HepG2 (cell line): ENCODE data around the gene LRP1-AS. TPM values are rescaled to one million over a fixed set of nuclear protein-coding genes. Genes with fewer than 3 reads are reported as not detected.

Source experiments
- CEBPG ChIP-seq: IDR thresholded peaks from 2 replicates; pipeline ENCODE4 v1.6.1; 2016
- CENPT ChIP-seq: sonication (generic); formaldehyde crosslinking; IDR thresholded peaks from 2 replicates; pipeline ENCODE4 v1.8.0; 2022; ENCODE audit warnings: low read depth, mild to moderate bottlenecking, moderate library complexity, missing genetic modification reagents
- HDAC6 ChIP-seq: fragments of 200-600 bp; sonication (generic); IDR thresholded peaks from 2 replicates; pipeline ENCODE4 v1.7.0; 2017; ENCODE audit warnings: mild to moderate bottlenecking, antibody characterized with exemption, low read length, low read depth
- HOXA3 ChIP-seq: sonication (generic); formaldehyde crosslinking; IDR thresholded peaks from 2 replicates; pipeline ENCODE4 v1.5.0; 2020; ENCODE audit warnings: missing genetic modification reagents
- NR2F1 ChIP-seq, 2 experiments: fragments of 450-650 bp in 1 of 2; formaldehyde crosslinking in 1 of 2; IDR thresholded peaks; 2 replicates each; pipeline versions ENCODE4 v1.5.0 to v1.6.1; 2016 to 2020; ENCODE audit warnings: mild to moderate bottlenecking in 1 of 2, missing compliant biosample characterization in 1 of 2, missing genetic modification reagents in 1 of 2, moderate library complexity in 1 of 2
- ONECUT2 ChIP-seq: sonication (generic); formaldehyde crosslinking; IDR thresholded peaks from 2 replicates; pipeline ENCODE4 v1.4.0; 2020; ENCODE audit warnings: missing genetic modification reagents
- PRPF4 ChIP-seq: fragments of 200-400 bp; formaldehyde crosslinking; IDR thresholded peaks from 2 replicates; pipeline ENCODE4 v1.6.1; 2016; ENCODE audit warnings: low read length, low read depth; ENCODE audit not compliant: poor library complexity, severe bottlenecking
- RAD51 ChIP-seq: fragments of 450-650 bp; IDR thresholded peaks from 2 replicates; pipeline ENCODE4 v1.6.1; 2016; ENCODE audit warnings: borderline replicate concordance
- SMARCE1 ChIP-seq: fragments of 450-650 bp; IDR thresholded peaks from 2 replicates; pipeline ENCODE4 v1.6.1; 2017; ENCODE audit warnings: borderline replicate concordance
- SP140L ChIP-seq: sonication (generic); formaldehyde crosslinking; IDR thresholded peaks from 2 replicates; pipeline ENCODE4 v1.4.0; 2020; ENCODE audit warnings: missing genetic modification reagents, borderline replicate concordance
- SP2 ChIP-seq: sonication (generic); formaldehyde crosslinking; IDR thresholded peaks from 2 replicates; pipeline ENCODE4 v1.5.1; 2020; ENCODE audit warnings: mild to moderate bottlenecking, missing genetic modification reagents
- TAF15 ChIP-seq: fragments of 200-400 bp; formaldehyde crosslinking; IDR thresholded peaks from one replicate; pipeline ENCODE4 v1.6.1; 2018; ENCODE audit warnings: mild to moderate bottlenecking, low read depth, low read length; ENCODE audit not compliant: poor library complexity, severe bottlenecking
- THAP11 ChIP-seq: IDR thresholded peaks from 2 replicates; pipeline ENCODE4 v1.6.1; 2016; ENCODE audit warnings: missing biosample characterization, missing genetic modification reagents
- ZFP37 ChIP-seq: sonication (generic); formaldehyde crosslinking; IDR thresholded peaks from 2 replicates; pipeline ENCODE4 v1.4.0; 2020; ENCODE audit warnings: missing genetic modification reagents, borderline replicate concordance
- ZNF121 ChIP-seq: sonication (generic); formaldehyde crosslinking; IDR thresholded peaks from 2 replicates; pipeline ENCODE4 v1.5.0; 2020; ENCODE audit warnings: mild to moderate bottlenecking, missing genetic modification reagents
- ZNF205 ChIP-seq: IDR thresholded peaks from 2 replicates; pipeline ENCODE4 v1.6.1; 2018; ENCODE audit warnings: missing biosample characterization, missing genetic modification reagents
- ZNF235 ChIP-seq: sonication (generic); formaldehyde crosslinking; IDR thresholded peaks from 2 replicates; pipeline ENCODE4 v1.8.1; 2023; ENCODE audit warnings: mild to moderate bottlenecking, missing genetic modification reagents, borderline replicate concordance
- ZNF292 ChIP-seq: sonication (generic); formaldehyde crosslinking; IDR thresholded peaks from 2 replicates; pipeline ENCODE4 v1.8.1; 2022; ENCODE audit warnings: mild to moderate bottlenecking, low read depth, missing genetic modification reagents, borderline replicate concordance
- polyA plus RNA-seq, 8 experiments: library from polyadenylated mRNA; depleted of rRNA in 3 of 8; stranded (reverse) in 7 of 8; unstranded in 1 of 8; fragments of >200 nt; fragmentation: Illumina TruSeq in 4 of 8; extraction: Trizol in 4 of 8; gene quantifications; 2 replicates each; pipeline versions ENCODE4 v1.2.1 to v1.2.3, GENCODE V29; 2011 to 2016; ENCODE audit warnings: low read depth in 4 of 8, missing spikeins in 1 of 8, mixed read lengths in 1 of 8; ENCODE audit not compliant: insufficient read depth in 1 of 8
- total RNA-seq, 5 experiments: library from RNA; depleted of rRNA; stranded (reverse); fragments of >200 nt; fragmentation: Illumina TruSeq; extraction: Trizol; gene quantifications; 2 replicates each; pipeline ENCODE4 v1.2.3, GENCODE V29; 2016; ENCODE audit warnings: low read depth in 1 of 5
- TF ChIP-seq, protein P1 (sequence below): sonication (generic); formaldehyde crosslinking; IDR thresholded peaks from 2 replicates; pipeline ENCODE4 v1.5.1; 2020; ENCODE audit warnings: mild to moderate bottlenecking, missing genetic modification reagents
- TF ChIP-seq, protein P2 (sequence below): sonication (generic); formaldehyde crosslinking; IDR thresholded peaks from 2 replicates; pipeline ENCODE4 v1.5.0; 2020; ENCODE audit warnings: missing genetic modification reagents, mild to moderate bottlenecking, borderline replicate concordance
- TF ChIP-seq, protein P3 (sequence below): sonication (generic); formaldehyde crosslinking; conservative IDR thresholded peaks from 2 replicates; pipeline ENCODE4 v1.4.0; 2020; ENCODE audit warnings: missing genetic modification reagents
- TF ChIP-seq, protein P4 (sequence below): sonication (generic); formaldehyde crosslinking; IDR thresholded peaks from 2 replicates; pipeline ENCODE4 v1.4.0; 2020; ENCODE audit warnings: mild to moderate bottlenecking, missing genetic modification reagents

Gene LRP1-AS
- total and polyA plus RNA-seq, 2 of the 13 experiments (the other 11 are each of a cell fraction or from before 2014, with no cell fraction given), result 0.20 TPM; not detected in 1

DNA sequence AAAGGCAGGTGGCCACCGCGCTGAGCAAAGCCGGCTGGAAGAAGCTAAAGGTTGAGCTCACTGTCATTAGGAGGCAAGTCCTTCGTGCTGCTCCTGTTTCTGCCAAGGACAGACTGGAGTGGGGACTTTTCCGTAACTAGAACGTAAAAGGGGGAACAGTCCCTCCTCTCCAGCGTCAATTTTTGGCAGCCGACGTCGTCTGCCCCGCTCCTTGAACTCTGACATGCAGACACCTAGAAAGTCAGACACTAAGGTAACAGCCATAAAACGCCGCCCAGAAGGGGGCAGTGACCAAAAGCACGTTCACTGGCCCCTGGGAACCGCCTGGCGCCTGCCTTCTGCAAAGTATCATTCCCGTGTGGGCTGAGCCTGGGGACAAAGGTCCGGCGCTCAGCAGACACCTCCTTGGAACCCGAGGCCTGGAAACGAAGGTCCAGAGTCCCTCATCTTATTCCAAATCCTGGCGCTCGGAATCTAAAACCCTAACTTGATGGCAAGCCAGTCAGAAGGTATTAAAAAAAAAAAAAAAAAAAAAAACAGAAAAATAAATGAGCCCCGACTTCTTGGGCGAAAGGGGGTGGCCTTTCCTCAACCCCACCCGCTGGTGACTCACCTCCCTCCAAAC, 20.2 kb downstream of the LRP1-AS start (continued):
- TF ChIP-seq, protein P1, sequence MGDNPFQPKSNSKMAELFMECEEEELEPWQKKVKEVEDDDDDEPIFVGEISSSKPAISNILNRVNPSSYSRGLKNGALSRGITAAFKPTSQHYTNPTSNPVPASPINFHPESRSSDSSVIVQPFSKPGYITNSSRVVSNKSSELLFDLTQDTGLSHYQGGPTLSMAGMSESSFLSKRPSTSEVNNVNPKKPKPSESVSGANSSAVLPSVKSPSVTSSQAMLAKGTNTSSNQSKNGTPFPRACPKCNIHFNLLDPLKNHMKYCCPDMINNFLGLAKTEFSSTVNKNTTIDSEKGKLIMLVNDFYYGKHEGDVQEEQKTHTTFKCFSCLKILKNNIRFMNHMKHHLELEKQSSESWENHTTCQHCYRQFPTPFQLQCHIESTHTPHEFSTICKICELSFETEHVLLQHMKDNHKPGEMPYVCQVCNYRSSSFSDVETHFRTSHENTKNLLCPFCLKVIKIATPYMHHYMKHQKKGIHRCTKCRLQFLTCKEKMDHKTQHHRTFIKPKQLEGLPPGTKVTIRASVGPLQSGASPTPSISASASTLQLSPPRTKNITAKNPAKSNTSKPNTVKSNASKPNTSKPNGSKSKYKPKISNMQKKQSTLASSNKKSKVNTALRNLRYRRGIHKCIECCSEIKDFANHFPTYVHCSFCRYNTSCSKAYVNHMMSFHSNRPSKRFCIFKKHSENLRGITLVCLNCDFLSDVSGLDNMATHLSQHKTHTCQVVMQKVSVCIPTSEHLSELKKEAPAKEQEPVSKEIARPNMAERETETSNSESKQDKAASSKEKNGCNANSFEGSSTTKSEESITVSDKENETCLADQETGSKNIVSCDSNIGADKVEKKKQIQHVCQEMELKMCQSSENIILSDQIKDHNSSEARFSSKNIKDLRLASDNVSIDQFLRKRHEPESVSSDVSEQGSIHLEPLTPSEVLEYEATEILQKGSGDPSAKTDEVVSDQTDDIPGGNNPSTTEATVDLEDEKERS (CRISPR knock-in tag), result no peak
- TF ChIP-seq HOXA3 (CRISPR knock-in tag) (peak; percentile 59; the same call in 1 of the 2 replicates), SP140L (no peak; the same call in 1 of the 2 replicates), CEBPG (CRISPR knock-in tag) (peak; percentile 22; the same call in 1 of the 2 replicates), ZNF121 (CRISPR knock-in tag) (no peak), SMARCE1 (no peak), HDAC6 (no peak), PRPF4 (no peak), ONECUT2 (CRISPR knock-in tag) (no peak), ZNF292 (CRISPR knock-in tag) (no peak), TAF15 (no peak), NR2F1 (CRISPR knock-in tag; IDR thresholded peaks at IDR 0.05) (no peak), ZNF235 (CRISPR knock-in tag) (no peak), ZFP37 (no peak), THAP11 (CRISPR knock-in tag) (peak; percentile 59), RAD51 (no peak), ZNF205 (CRISPR knock-in tag) (no peak), SP2 (CRISPR knock-in tag) (no peak), CENPT (CRISPR knock-in tag) (no peak)
- TF ChIP-seq, protein P2, sequence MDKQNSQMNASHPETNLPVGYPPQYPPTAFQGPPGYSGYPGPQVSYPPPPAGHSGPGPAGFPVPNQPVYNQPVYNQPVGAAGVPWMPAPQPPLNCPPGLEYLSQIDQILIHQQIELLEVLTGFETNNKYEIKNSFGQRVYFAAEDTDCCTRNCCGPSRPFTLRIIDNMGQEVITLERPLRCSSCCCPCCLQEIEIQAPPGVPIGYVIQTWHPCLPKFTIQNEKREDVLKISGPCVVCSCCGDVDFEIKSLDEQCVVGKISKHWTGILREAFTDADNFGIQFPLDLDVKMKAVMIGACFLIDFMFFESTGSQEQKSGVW, result no peak
- TF ChIP-seq, protein P3, sequence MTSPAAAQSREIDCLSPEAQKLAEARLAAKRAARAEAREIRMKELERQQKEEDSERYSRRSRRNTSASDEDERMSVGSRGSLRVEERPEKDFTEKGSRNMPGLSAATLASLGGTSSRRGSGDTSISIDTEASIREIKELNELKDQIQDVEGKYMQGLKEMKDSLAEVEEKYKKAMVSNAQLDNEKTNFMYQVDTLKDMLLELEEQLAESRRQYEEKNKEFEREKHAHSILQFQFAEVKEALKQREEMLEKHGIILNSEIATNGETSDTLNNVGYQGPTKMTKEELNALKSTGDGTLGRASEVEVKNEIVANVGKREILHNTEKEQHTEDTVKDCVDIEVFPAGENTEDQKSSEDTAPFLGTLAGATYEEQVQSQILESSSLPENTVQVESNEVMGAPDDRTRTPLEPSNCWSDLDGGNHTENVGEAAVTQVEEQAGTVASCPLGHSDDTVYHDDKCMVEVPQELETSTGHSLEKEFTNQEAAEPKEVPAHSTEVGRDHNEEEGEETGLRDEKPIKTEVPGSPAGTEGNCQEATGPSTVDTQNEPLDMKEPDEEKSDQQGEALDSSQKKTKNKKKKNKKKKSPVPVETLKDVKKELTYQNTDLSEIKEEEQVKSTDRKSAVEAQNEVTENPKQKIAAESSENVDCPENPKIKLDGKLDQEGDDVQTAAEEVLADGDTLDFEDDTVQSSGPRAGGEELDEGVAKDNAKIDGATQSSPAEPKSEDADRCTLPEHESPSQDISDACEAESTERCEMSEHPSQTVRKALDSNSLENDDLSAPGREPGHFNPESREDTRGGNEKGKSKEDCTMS, result no peak
- TF ChIP-seq, protein P4, sequence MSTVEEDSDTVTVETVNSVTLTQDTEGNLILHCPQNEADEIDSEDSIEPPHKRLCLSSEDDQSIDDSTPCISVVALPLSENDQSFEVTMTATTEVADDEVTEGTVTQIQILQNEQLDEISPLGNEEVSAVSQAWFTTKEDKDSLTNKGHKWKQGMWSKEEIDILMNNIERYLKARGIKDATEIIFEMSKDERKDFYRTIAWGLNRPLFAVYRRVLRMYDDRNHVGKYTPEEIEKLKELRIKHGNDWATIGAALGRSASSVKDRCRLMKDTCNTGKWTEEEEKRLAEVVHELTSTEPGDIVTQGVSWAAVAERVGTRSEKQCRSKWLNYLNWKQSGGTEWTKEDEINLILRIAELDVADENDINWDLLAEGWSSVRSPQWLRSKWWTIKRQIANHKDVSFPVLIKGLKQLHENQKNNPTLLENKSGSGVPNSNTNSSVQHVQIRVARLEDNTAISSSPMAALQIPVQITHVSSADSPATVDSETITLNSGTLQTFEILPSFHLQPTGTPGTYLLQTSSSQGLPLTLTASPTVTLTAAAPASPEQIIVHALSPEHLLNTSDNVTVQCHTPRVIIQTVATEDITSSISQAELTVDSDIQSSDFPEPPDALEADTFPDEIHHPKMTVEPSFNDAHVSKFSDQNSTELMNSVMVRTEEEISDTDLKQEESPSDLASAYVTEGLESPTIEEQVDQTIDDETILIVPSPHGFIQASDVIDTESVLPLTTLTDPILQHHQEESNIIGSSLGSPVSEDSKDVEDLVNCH, result no peak
